Suprapubic skin (tissue), 4 donors: Measurements from ENCODE around the gene VEGFA. TPM values are rescaled to one million over a fixed set of nuclear protein-coding genes. Genes with fewer than 3 reads are reported as not detected.
A peak's percentile ranks its signal among the peaks of the same experiment; 100 is the strongest.

ENCODE experiments used
- DNase-seq, 2 donors: peaks; one replicate each; pipeline ENCODE4 v3.0.0-alpha.2; 2019; ENCODE audit warnings: low spot score in 2 of 2
- H3K27ac ChIP-seq: fragments of 200-600 bp; sonication (generic); one replicate; pipeline ENCODE4 v1.5.1; 2019
- H3K27me3 ChIP-seq: fragments of 200-600 bp; sonication (generic); one replicate; pipeline ENCODE4 v1.5.1; 2019
- H3K36me3 ChIP-seq: fragments of 200-600 bp; sonication (generic); one replicate; pipeline ENCODE4 v1.5.1; 2019
- H3K4me1 ChIP-seq: fragments of 200-600 bp; sonication (generic); one replicate; pipeline ENCODE4 v1.5.1; 2019
- H3K4me3 ChIP-seq: fragments of 200-600 bp; sonication (generic); one replicate; pipeline ENCODE4 v1.5.1; 2019; ENCODE audit warnings: mild to moderate bottlenecking
- H3K9me3 ChIP-seq: fragments of 200-600 bp; sonication (generic); one replicate; pipeline ENCODE4 v1.5.1; 2019
- CTCF ChIP-seq, 2 donors: fragments of 200-600 bp in 1 of 2; fragments of 450-650 bp in 1 of 2; sonication (generic) in 1 of 2; IDR thresholded peaks; one replicate each; pipeline ENCODE4 v1.5.1; 2016 to 2019; ENCODE audit warnings: antibody characterized with exemption in 2 of 2, mild to moderate bottlenecking in 1 of 2, moderate library complexity in 1 of 2
- EP300 ChIP-seq: sonication (generic); formaldehyde crosslinking; IDR thresholded peaks from one replicate; pipeline ENCODE4 v1.6.1; 2017; ENCODE audit warnings: antibody characterized with exemption
- POLR2A ChIP-seq, 2 donors: fragments of 450-650 bp; IDR thresholded peaks; one replicate each; pipeline ENCODE4 v1.6.1; 2017; ENCODE audit warnings: antibody characterized with exemption in 2 of 2, mild to moderate bottlenecking in 2 of 2, moderate library complexity in 2 of 2
- POLR2AphosphoS5 ChIP-seq, 3 donors: sonication (generic); formaldehyde crosslinking; IDR thresholded peaks; one replicate each; pipeline ENCODE4 v1.6.1; 2017; ENCODE audit warnings: antibody characterized with exemption in 3 of 3
- WGBS: methylation state at CpG from one replicate; pipeline ENCODE4 v1.1.5; 2018; 5-methylcytosine and 5-hydroxymethylcytosine counted together
- total RNA-seq, 4 donors: library from RNA; depleted of rRNA; stranded (reverse); fragments of >200 nt; gene quantifications; one replicate each; pipeline ENCODE4 v1.1.0, GENCODE V29; 2016

VEGFA gene
- total RNA-seq, 4 donors from 2014 or later: 25.4 to 147 (median 43.6) TPM

GRCh38 chr6:43747784-43748183 is 22.2 kb upstream of the VEGFA start:
- TF ChIP-seq EP300 (no peak), CTCF (IDR thresholded peaks at IDR 0.05) (no peak), POLR2A (IDR thresholded peaks at IDR 0.05) (no peak), POLR2AphosphoS5 (IDR thresholded peaks at IDR 0.05) (no peak)
- no peak overlapping the region for H3K27ac ChIP-seq
- peak; percentile 25 to 45 for DNase-seq
- H3K9me3 ChIP-seq: no peaks in the 10 kb centered on the region
- 83% methylated on average over 4 of the region's 4 CpGs for WGBS
- H3K27me3 ChIP-seq: no peaks in the 10 kb centered on the region
- no peaks in the 10 kb centered on the region for H3K4me1 ChIP-seq
- no peaks in the 10 kb centered on the region for H3K36me3 ChIP-seq
- H3K4me3 ChIP-seq: no peak overlapping the region

- H3K4me1 ChIP-seq: no peaks in the 10 kb centered on the region
- TF ChIP-seq POLR2A (IDR thresholded peaks at IDR 0.05): no peak
- TF ChIP-seq CTCF (IDR thresholded peaks at IDR 0.05): no peak
- TF ChIP-seq POLR2AphosphoS5 (IDR thresholded peaks at IDR 0.05): no peak
- TF ChIP-seq EP300: no peak
- no peak for DNase-seq
- WGBS: 92% methylated on average over 2 of the region's 2 CpGs
- no peaks in the 10 kb centered on the region for H3K27me3 ChIP-seq
- no peak overlapping the region for H3K4me3 ChIP-seq
- H3K9me3 ChIP-seq: no peaks in the 10 kb centered on the region
- H3K36me3 ChIP-seq: no peaks in the 10 kb centered on the region
- no peak overlapping the region for H3K27ac ChIP-seq
These were observed 21.2 kb upstream of the VEGFA start for GRCh38 chr6:43748765-43749164.

- Histone ChIP-seq H3K9me3 (no peaks in the 10 kb centered on the region), H3K27ac (no peak overlapping the region), H3K27me3 (no peaks in the 10 kb centered on the region), H3K4me3 (no peak overlapping the region), H3K36me3 (no peaks in the 10 kb centered on the region), H3K4me1 (no peaks in the 10 kb centered on the region)
- peak; percentile 7 to 18 for DNase-seq
- 79% methylated on average over 2 of the region's 2 CpGs for WGBS
- TF ChIP-seq CTCF (IDR thresholded peaks at IDR 0.05): no peak
- no peak for TF ChIP-seq EP300
- no peak for TF ChIP-seq POLR2AphosphoS5 (IDR thresholded peaks at IDR 0.05)
- no peak for TF ChIP-seq POLR2A (IDR thresholded peaks at IDR 0.05)
These were observed 20.6 kb upstream of the VEGFA start for GRCh38 chr6:43749461-43749860.

- Histone ChIP-seq H3K4me3 (no peak overlapping the region), H3K27me3 (no peaks in the 10 kb centered on the region), H3K36me3 (no peaks in the 10 kb centered on the region), H3K4me1 (no peaks in the 10 kb centered on the region), H3K9me3 (no peaks in the 10 kb centered on the region), H3K27ac (no peak overlapping the region)
- DNase-seq: peak in 1 of 2 donors; percentile 53
- TF ChIP-seq CTCF (IDR thresholded peaks at IDR 0.05) (no peak), POLR2AphosphoS5 (IDR thresholded peaks at IDR 0.05) (no peak), POLR2A (IDR thresholded peaks at IDR 0.05) (no peak), EP300 (no peak)
- 88% methylated on average over 3 of the region's 3 CpGs for WGBS
These were observed 19.4 kb upstream of the VEGFA start for GRCh38 chr6:43750622-43751021.

GRCh38 chr6:43753570-43754183 is 16.3 kb upstream of the VEGFA start:
- Histone ChIP-seq H3K4me1 (no peaks in the 10 kb centered on the region), H3K27ac (no peak overlapping the region), H3K27me3 (no peaks in the 10 kb centered on the region), H3K36me3 (no peaks in the 10 kb centered on the region), H3K9me3 (no peaks in the 10 kb centered on the region), H3K4me3 (no peak overlapping the region)
- WGBS: 94% methylated on average over 3 of the region's 3 CpGs
- DNase-seq: no peak
- TF ChIP-seq POLR2A (IDR thresholded peaks at IDR 0.05) (no peak), POLR2AphosphoS5 (IDR thresholded peaks at IDR 0.05) (no peak), CTCF (IDR thresholded peaks at IDR 0.05) (no peak), EP300 (no peak)
